DMS114 treated with DMSO at 0.1 percent for 48 hours (cell line): Measurements from ENCODE around the gene FOXC2.
A peak's percentile ranks its signal among the peaks of the same experiment; 100 is the strongest.

ENCODE experiments used
- DNase-seq: peaks from one replicate; lab custom pipeline; 2025; ENCODE audit not compliant: unreplicated experiment; lab: John Stamatoyannopoulos, UW

Gene FOXC2

DNA sequence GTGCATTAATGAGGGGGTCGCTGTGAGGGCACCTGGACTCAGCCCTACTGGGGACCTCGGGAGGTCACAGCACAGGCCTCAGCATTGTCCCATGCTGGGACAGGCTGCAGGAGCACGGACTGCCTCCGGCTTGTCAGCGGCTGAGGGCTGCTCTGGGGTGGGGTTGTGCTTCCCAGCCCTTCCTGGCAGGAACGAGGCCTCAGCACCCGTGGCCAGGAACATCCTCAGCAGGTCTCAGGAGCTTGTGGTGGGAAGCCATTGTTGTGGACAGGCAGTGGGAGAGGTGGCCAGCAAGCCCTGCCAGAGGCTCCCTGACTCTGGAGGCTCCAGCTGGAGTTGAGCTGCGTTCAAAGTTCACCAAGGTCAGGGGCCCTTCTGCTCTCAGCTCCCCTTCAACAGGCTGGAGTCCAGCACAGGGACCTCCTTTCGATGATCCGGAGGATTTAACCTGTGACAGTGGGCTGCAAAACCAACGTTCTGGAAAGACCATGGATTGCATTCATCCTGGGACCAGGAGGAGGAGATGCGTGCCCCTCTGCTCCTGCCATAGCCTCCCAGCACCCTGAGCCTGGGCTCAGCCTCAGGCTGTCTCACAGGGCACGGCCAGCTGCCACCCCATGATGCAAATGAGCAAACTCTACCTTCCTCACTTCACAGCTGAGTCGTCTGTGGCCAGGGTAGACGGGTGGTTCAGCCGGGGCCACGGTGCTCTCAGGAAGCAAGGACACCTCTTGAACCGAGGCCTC, 44.3 kb downstream of the FOXC2 start:
- no peak for DNase-seq

DNA sequence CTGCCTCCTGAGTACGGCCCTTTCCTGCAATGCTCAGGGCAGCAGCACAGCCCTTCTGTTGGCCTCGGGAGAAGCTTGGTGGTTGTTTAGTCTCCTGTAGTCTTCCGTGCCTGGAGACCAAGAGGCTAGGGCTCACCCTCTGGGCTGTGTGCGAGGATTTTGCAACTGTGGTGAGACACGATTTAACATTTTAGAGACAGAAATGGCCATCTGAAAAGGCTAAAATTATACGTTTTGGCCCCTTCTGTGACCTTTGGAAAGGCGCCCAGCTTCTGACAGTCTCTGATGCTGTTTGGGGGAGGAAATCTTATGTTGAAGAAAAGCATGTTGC, 44.9 kb downstream of the FOXC2 start:
- no peak for DNase-seq

- no peak for DNase-seq
Observed at GRCh38 chr16:86611941-86612340, 45.3 kb downstream of the FOXC2 start.

- no peak for DNase-seq
Observed at GRCh38 chr16:86614699-86615098, 48.1 kb downstream of the FOXC2 start.

GRCh38 chr16:86616906-86617305, 50.3 kb downstream of the FOXC2 start:
- DNase-seq: no peak

GRCh38 chr16:86618431-86619238, 52.0 kb downstream of the FOXC2 start:
- peak; percentile 22 for DNase-seq
